SK-N-SH (cell line): Measurements from ENCODE around the gene CYP26B1. TPM values are rescaled to one million over a fixed set of nuclear protein-coding genes. Genes with fewer than 3 reads are reported as not detected.

Experiments
- CTCF ChIA-PET: fragments of 300-600, 350-600 bp; formaldehyde crosslinking; extraction: SDS; loops from one replicate; lab custom pipeline; 2021; lab: Yijun Ruan, JAX
- POLR2A ChIA-PET: fragments of 350-600 bp; sonication (Branson Sonifier 250); formaldehyde crosslinking; extraction: SDS; loops from one replicate; lab custom pipeline; 2020; ENCODE audit warnings: antibody characterized with exemption, inconsistent platforms; lab: Yijun Ruan, JAX
- DNase-seq: peaks from one replicate; pipeline ENCODE4 v3.0.0; 2012
- H2AFZ ChIP-seq: fragments of 200-600 bp; sonication (generic); 2 replicates; pipeline ENCODE4 v1.8.1; 2016; ENCODE audit warnings: antibody characterized with exemption, mild to moderate bottlenecking, low read depth
- H3F3A ChIP-seq: fragments of 200-600 bp; sonication (generic); replicated peaks from 2 replicates; pipeline ENCODE3; 2016; ENCODE audit warnings: antibody characterized with exemption, mild to moderate bottlenecking; ENCODE audit not compliant: insufficient read depth
- H3K27ac ChIP-seq, 2 experiments: fragments of 200-500 bp in 1 of 2; fragments of 200-600 bp in 1 of 2; sonication (Bioruptor generic) in 1 of 2; sonication (generic), shearing (Covaris generic) in 1 of 2; 2 replicates each; pipeline versions ENCODE4 v1.5.1 to v1.6.1; 2014 to 2016; ENCODE audit warnings: low read depth in 2 of 2, inconsistent platforms in 1 of 2, low read length in 1 of 2, mild to moderate bottlenecking in 1 of 2, mixed read lengths in 1 of 2
- H3K27me3 ChIP-seq: fragments of 200-600 bp; sonication (generic), shearing (Covaris generic); 2 replicates; pipeline ENCODE4 v1.6.1; 2016; ENCODE audit warnings: mixed run types; ENCODE audit not compliant: insufficient read depth
- H3K36me3 ChIP-seq, 2 experiments: fragments of 200-500 bp in 1 of 2; fragments of 200-600 bp in 1 of 2; sonication (Bioruptor generic) in 1 of 2; sonication (generic) in 1 of 2; replicated peaks in 1 of 2; 2 replicates each; pipeline versions ENCODE3 to v1.5.1; 2014 to 2016; ENCODE audit warnings: low read length in 1 of 2, mild to moderate bottlenecking in 1 of 2; ENCODE audit not compliant: insufficient read depth in 2 of 2, control insufficient read depth in 1 of 2
- H3K4me1 ChIP-seq, 2 experiments: fragments of 200-500 bp in 1 of 2; fragments of 200-600 bp in 1 of 2; sonication (Bioruptor generic) in 1 of 2; sonication (generic), shearing (Covaris generic) in 1 of 2; 2 replicates each; pipeline versions ENCODE4 v1.5.1 to v1.6.1; 2014 to 2016; ENCODE audit warnings: low read depth in 1 of 2, low read length in 1 of 2, mixed run types in 1 of 2; ENCODE audit not compliant: insufficient read depth in 2 of 2, control insufficient read depth in 1 of 2
- H3K4me2 ChIP-seq: fragments of 200-600 bp; sonication (generic), shearing (Covaris generic); 2 replicates; pipeline ENCODE4 v1.6.1; 2017; ENCODE audit warnings: mixed run types
- H3K4me3 ChIP-seq, 2 experiments: fragments of 200-500 bp in 1 of 2; fragments of 200-600 bp in 1 of 2; sonication (Bioruptor generic) in 1 of 2; sonication (generic), shearing (Covaris generic) in 1 of 2; 2 replicates each; pipeline versions ENCODE4 v1.5.1 to v1.8.1; 2014 to 2016; ENCODE audit warnings: low read depth in 2 of 2, inconsistent platforms in 1 of 2, low read length in 1 of 2, mild to moderate bottlenecking in 1 of 2, mixed read lengths in 1 of 2, moderate library complexity in 1 of 2
- H3K79me2 ChIP-seq: fragments of 200-600 bp; sonication (generic); 2 replicates; pipeline ENCODE4 v1.8.1; 2017; ENCODE audit warnings: mild to moderate bottlenecking; ENCODE audit not compliant: insufficient read depth
- H3K9ac ChIP-seq: fragments of 200-600 bp; sonication (generic); 2 replicates; pipeline ENCODE4 v1.6.1; 2017; ENCODE audit warnings: mixed run types
- H3K9me2 ChIP-seq: fragments of 200-600 bp; sonication (generic); 2 replicates; pipeline ENCODE4 v1.6.1; 2017; ENCODE audit warnings: mixed run types
- H3K9me3 ChIP-seq: fragments of 200-600 bp; sonication (generic); 2 replicates; pipeline ENCODE4 v1.6.1; 2017; ENCODE audit warnings: mixed run types, mild to moderate bottlenecking, moderate library complexity
- H4K20me1 ChIP-seq: fragments of 200-600 bp; sonication (generic); 2 replicates; pipeline ENCODE4 v1.6.1; 2017; ENCODE audit warnings: mild to moderate bottlenecking, mixed run types; ENCODE audit not compliant: insufficient read depth
- EP300 ChIP-seq, 2 experiments: IDR thresholded peaks; 2 replicates each; pipeline versions ENCODE4 v1.4.0 to v1.6.1; 2012; ENCODE audit warnings: borderline replicate concordance in 1 of 2, low read depth in 1 of 2, low read length in 1 of 2
- EZH2phosphoT487 ChIP-seq: fragments of 200-600 bp; sonication (generic); IDR thresholded peaks from 2 replicates; pipeline ENCODE4 v1.6.1; 2017; ENCODE audit warnings: low read depth, mixed run types, mild to moderate bottlenecking, antibody characterized with exemption, moderate library complexity, borderline replicate concordance
- FOXJ3 ChIP-seq: sonication (generic); formaldehyde crosslinking; IDR thresholded peaks from 2 replicates; pipeline ENCODE4 v1.5.1; 2020; ENCODE audit warnings: mild to moderate bottlenecking, missing genetic modification reagents
- FOXM1 ChIP-seq: IDR thresholded peaks from 2 replicates; pipeline ENCODE4 v1.4.0; 2012; ENCODE audit warnings: low read depth, mild to moderate bottlenecking
- MAX ChIP-seq: IDR thresholded peaks from 2 replicates; pipeline ENCODE4 v1.4.0; 2012; ENCODE audit warnings: low read depth
- MEF2A ChIP-seq: IDR thresholded peaks from 2 replicates; pipeline ENCODE4 v1.4.0; 2012; ENCODE audit warnings: low read depth, borderline replicate concordance
- MXI1 ChIP-seq: IDR thresholded peaks from 2 replicates; pipeline ENCODE4 v1.6.1; 2012; ENCODE audit warnings: mild to moderate bottlenecking, low read depth, low read length, improper control_type of control experiment
- NFIC ChIP-seq: IDR thresholded peaks from 2 replicates; pipeline ENCODE4 v1.4.0; 2012; ENCODE audit warnings: borderline replicate concordance
- NRF1 ChIP-seq: IDR thresholded peaks from 2 replicates; pipeline ENCODE4 v1.6.1; 2012; ENCODE audit warnings: low read depth, mild to moderate bottlenecking, low read length
- PBX3 ChIP-seq: IDR thresholded peaks from 2 replicates; pipeline ENCODE4; 2012
- POLR2AphosphoS5 ChIP-seq: IDR thresholded peaks from 2 replicates; pipeline ENCODE4 v1.6.1; 2012; ENCODE audit warnings: low read depth, low read length
- RAD21 ChIP-seq: IDR thresholded peaks from 2 replicates; pipeline ENCODE4 v1.6.1; 2012; ENCODE audit warnings: mild to moderate bottlenecking, low read length
- RCOR1 ChIP-seq: fragments of 150-350 bp; IDR thresholded peaks from 2 replicates; pipeline ENCODE4 v1.6.1; 2017; ENCODE audit warnings: antibody characterized with exemption, low read length
- REST ChIP-seq: IDR thresholded peaks from 2 replicates; pipeline ENCODE4 v1.6.1; 2012; ENCODE audit warnings: mild to moderate bottlenecking, low read depth, low read length, moderate library complexity
- RFX5 ChIP-seq: IDR thresholded peaks from 2 replicates; pipeline ENCODE4 v1.6.1; 2012; ENCODE audit warnings: mild to moderate bottlenecking, improper control_type of control experiment, low read length
- RXRA ChIP-seq: IDR thresholded peaks from 2 replicates; pipeline ENCODE4 v1.4.0; 2012; ENCODE audit warnings: low read depth, mild to moderate bottlenecking, borderline replicate concordance
- SIN3A ChIP-seq: IDR thresholded peaks from 2 replicates; pipeline ENCODE4 v1.6.1; 2012; ENCODE audit warnings: low read depth, mild to moderate bottlenecking, low read length, moderate library complexity, borderline replicate concordance
- SMC3 ChIP-seq: IDR thresholded peaks from 2 replicates; pipeline ENCODE4 v1.6.1; 2012; ENCODE audit warnings: low read depth, low read length, improper control_type of control experiment
- TAF1 ChIP-seq: IDR thresholded peaks from 2 replicates; pipeline ENCODE4 v1.6.1; 2012; ENCODE audit warnings: low read depth, mild to moderate bottlenecking, low read length, moderate library complexity, borderline replicate concordance
- TCF12 ChIP-seq: IDR thresholded peaks from 2 replicates; pipeline ENCODE4 v1.4.0; 2012
- USF2 ChIP-seq: fragments of 150-350 bp; IDR thresholded peaks from 2 replicates; pipeline ENCODE4 v1.6.1; 2017; ENCODE audit warnings: antibody characterized with exemption, low read length, low read depth, borderline replicate concordance
- WGBS: methylation state at CpG from one replicate; pipeline ENCODE4 v1.1.6; 2017; ENCODE audit warnings: low lambda C conversion rate; 5-methylcytosine and 5-hydroxymethylcytosine counted together
- polyA plus RNA-seq, 3 experiments: library from polyadenylated mRNA; depleted of rRNA; stranded (reverse); fragments of >200 nt; gene quantifications; 2 replicates each; pipeline ENCODE4 v1.2.3, GENCODE V29; 2012

Gene CYP26B1
- polyA plus RNA-seq, 1 of the 3 experiments (the other 2 are of a cell fraction) = 0.33 TPM

DNA sequence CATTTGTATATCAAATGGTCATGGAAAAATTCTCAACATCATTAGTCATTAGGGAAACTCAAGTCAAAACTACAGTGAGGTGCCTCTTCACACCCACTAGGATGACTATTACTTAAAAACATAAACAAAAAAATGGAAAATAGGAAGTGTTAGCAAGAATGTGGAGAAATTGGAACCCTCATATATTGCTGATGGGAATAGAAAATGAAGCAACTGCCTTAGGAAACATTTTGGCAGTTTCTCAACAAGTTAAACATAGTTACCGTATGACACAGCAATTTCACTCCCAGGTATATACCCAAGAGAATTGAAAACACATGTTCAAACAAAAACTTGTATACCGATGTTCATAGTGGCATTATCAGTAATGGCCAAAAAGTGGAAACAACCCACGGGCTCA lies 18.1 kb upstream of the CYP26B1 start:
- Histone ChIP-seq H3K9me2 (no peaks in the 10 kb centered on the region; the same call in 1 of the 2 replicates), H2AFZ (no peak overlapping the region), H3K9ac (no peak overlapping the region), H3K4me2 (no peak overlapping the region), H3K4me3 (no peak overlapping the region), H3K27ac (no peak overlapping the region), H3K9me3 (no peaks in the 10 kb centered on the region), H3F3A (no peaks in the 10 kb centered on the region), H3K4me1 (no peaks in the 10 kb centered on the region), H3K27me3 (no peaks in the 10 kb centered on the region), H4K20me1 (no peaks in the 10 kb centered on the region), H3K79me2 (no peaks in the 10 kb centered on the region), H3K36me3 (no peaks in the 10 kb centered on the region)
- WGBS = 58% methylated on average over 3 of the region's 3 CpGs
- DNase-seq = no peak
- ChIA-PET CTCF (interaction anchor here (2.0 kb wide), 1 partner anchor 15 kb away, joined by 9 read pairs; no protein-coding TSS in a partner anchor), POLR2A (no interaction called here)
- TF ChIP-seq RCOR1 (no peak), FOXM1 (no peak), TAF1 (no peak), SMC3 (no peak), NRF1 (no peak), MEF2A (no peak), USF2 (no peak)

GRCh38 chr2:72162574-72162973 lies 14.9 kb upstream of the CYP26B1 start:
- Histone ChIP-seq H3K4me3 (no peak overlapping the region), H3K4me1 (no peaks in the 10 kb centered on the region), H3K9me2 (no peaks in the 10 kb centered on the region), H3K27me3 (no peaks in the 10 kb centered on the region), H3K4me2 (no peak overlapping the region), H3F3A (no peaks in the 10 kb centered on the region), H4K20me1 (no peaks in the 10 kb centered on the region), H3K9me3 (no peaks in the 10 kb centered on the region), H3K36me3 (no peaks in the 10 kb centered on the region), H3K27ac (no peak overlapping the region), H2AFZ (no peak overlapping the region), H3K9ac (no peak overlapping the region), H3K79me2 (no peaks in the 10 kb centered on the region)
- ChIA-PET POLR2A (no interaction called here), CTCF (interaction anchor here (0.6 to 5.8 kb wide), 4 partner anchors 12 to 614 kb away, joined by 3 to 41 read pairs (median 4); partner anchors contain the start of gene CYP26B1)
- WGBS = 74% methylated on average over 5 of the region's 5 CpGs
- no peak for TF ChIP-seq MXI1
- no peak for TF ChIP-seq RAD21
- no peak for TF ChIP-seq RXRA
- TF ChIP-seq MEF2A = no peak
- no peak for TF ChIP-seq REST
- TF ChIP-seq SIN3A = no peak
- TF ChIP-seq FOXJ3 (CRISPR knock-in tag) = no peak
- TF ChIP-seq EP300 (IDR thresholded peaks at IDR 0.05; ENCODE audit: borderline replicate concordance in 1 of 2, low read depth in 1 of 2, low read length in 1 of 2) = no peak
- no peak for TF ChIP-seq NRF1
- no peak for TF ChIP-seq EZH2phosphoT487
- TF ChIP-seq NFIC = no peak
- no peak for TF ChIP-seq PBX3
- no peak for TF ChIP-seq MAX
- TF ChIP-seq POLR2AphosphoS5 = no peak
- no peak for TF ChIP-seq FOXM1
- TF ChIP-seq TCF12 = no peak
- no peak for TF ChIP-seq RFX5
- no peak for DNase-seq
